Measurements from ENCODE around the gene TSPAN18. TPM values are rescaled to one million over a fixed set of nuclear protein-coding genes. Genes with fewer than 3 reads are reported as not detected.
A peak's percentile ranks its signal among the peaks of the same experiment; 100 is the strongest.

The TSPAN18 gene
- total RNA-seq, 2 experiments from 2014 or later = 38.7 to 42.3 TPM

DNA sequence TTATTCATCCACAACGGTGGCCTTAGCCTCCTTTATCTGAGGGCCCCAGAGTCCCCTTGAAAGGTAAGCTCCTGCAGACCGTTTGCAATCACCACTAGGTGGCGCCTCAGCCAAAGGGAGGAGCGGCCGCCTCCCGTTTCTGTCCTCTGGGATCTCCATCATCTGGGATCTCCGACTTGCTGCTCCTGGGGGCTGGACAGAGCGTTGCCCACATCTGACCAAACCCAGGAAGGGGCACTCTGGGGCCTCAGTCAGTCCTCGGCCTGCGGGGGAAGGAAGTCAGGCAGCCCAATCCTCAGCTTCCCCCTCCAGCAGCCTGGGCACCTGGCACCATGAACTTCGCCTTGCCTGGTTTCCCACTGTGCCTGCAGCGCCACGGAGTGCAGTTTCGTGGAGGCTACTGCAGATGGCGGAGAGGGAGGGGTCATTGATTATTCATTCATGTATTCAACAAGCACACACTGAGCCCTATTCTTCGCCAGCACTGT is 200.5 kb downstream of the TSPAN18 start:
- POLR2A ChIA-PET = no interaction called here
- CTCF ChIA-PET = interaction anchor here (0.7 to 7.5 kb wide), 26 partner anchors 10 to 370 kb away, joined by 3 to 144 read pairs (median 4); no protein-coding TSS in a partner anchor
- no peak overlapping the region for H3K27ac Mint-ChIP-seq
- no peaks in the 10 kb centered on the region for H3K27me3 Mint-ChIP-seq
- no peaks in the 10 kb centered on the region for H3K36me3 Mint-ChIP-seq (ENCODE audit: low read depth)
- H3K9me3 Mint-ChIP-seq = no peaks in the 10 kb centered on the region
- peak; percentile 58 for DNase-seq
- H3K4me3 Mint-ChIP-seq = no peak overlapping the region
- H3K4me1 Mint-ChIP-seq = no peaks in the 10 kb centered on the region

DNA sequence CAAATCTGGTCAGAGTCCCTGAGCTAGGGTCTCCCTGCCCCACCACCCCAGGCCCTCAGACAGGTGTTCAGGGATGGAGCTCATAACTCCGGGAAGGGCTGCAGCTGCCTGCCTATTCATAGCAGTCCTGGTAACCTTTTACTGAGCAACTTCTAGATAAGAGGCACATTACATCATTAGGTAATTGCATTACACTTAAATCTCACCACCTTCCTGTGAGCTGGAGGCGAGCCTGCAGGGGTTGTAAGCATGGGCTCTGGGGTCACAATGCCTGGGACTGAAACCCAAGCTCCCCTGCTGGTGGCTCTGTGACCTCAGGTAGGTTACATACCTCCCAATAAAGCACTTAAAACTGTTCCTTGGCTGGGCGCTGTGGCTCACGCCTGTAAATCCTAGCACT is 201.4 kb downstream of the TSPAN18 start:
- Mint-ChIP-seq H3K9me3 (no peaks in the 10 kb centered on the region), H3K4me1 (no peaks in the 10 kb centered on the region), H3K27me3 (no peaks in the 10 kb centered on the region), H3K27ac (no peak overlapping the region), H3K36me3 (ENCODE audit: low read depth) (no peaks in the 10 kb centered on the region), H3K4me3 (no peak overlapping the region)
- POLR2A ChIA-PET = interaction anchor here (1.3 kb wide), 1 partner anchor 173 kb away, joined by 3 read pairs; no protein-coding TSS in a partner anchor
- CTCF ChIA-PET = interaction anchor here (0.9 to 7.5 kb wide), 11 partner anchors 8 to 844 kb away, joined by 3 to 144 read pairs (median 3); no protein-coding TSS in a partner anchor
- DNase-seq = no peak

DNA sequence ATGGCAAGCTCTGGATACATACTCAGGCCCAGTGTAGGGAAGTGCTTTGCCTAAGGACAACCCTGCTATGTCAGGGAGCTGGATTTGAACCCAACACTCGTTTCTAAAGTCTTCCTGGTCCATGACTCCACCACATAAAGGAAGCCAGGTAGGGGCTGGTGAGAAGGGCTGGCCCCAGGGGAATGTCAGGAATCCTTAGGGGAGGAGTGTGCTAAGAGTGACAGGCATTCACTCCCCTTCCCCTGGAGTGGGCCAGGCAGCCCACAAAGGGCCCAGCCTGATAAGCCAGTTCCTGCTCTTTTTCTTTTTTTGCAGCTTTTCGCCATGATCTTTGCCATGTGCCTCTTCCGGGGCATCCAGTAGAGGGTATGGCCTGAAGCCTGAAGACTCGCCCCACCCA is 202.1 kb downstream of the TSPAN18 start:
- ChIA-PET CTCF (interaction anchor here (0.9 to 7.5 kb wide), 11 partner anchors 8 to 843 kb away, joined by 3 to 144 read pairs (median 3); no protein-coding TSS in a partner anchor), POLR2A (interaction anchor here (1.3 kb wide), 1 partner anchor 172 kb away, joined by 3 read pairs; no protein-coding TSS in a partner anchor)
- Mint-ChIP-seq H3K27me3 (no peaks in the 10 kb centered on the region), H3K4me3 (no peak overlapping the region), H3K9me3 (no peaks in the 10 kb centered on the region), H3K36me3 (ENCODE audit: low read depth) (no peaks in the 10 kb centered on the region), H3K4me1 (no peaks in the 10 kb centered on the region), H3K27ac (no peak overlapping the region)
- DNase-seq = no peak

DNA sequence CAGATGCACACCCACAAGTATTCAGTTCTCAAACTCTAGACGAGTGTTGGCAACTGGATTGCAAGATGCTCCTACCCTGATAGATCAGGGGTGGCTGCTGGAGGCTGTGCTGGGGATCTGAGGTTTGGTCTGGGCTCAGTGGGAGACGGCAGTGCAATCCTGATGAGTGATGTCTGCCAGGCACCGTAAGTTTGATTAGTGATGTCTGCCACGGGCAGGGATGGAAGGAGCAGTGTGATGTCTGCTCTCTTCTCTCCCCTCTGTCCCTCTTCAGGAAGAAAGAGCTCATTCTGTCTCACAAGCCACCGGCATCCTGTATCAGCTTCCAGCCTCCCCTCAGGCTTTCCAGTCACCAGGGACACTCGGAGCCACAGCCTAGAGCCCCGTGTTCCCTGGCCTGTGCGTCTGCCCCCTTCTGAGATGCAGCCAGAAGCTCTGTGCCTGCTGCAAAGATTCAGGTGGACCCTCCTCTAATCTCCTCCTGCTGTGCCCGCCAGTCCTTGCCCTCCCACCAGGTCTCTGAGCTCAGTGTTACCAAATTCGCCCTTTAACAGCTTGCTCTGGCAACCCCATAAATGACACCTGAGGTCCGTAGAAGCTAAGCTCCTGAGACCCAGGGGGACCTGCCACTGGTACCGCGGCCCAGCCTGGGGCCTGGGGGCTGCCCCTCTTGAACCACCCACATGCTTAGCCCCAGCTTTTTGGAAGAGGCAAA is 204.0 kb downstream of the TSPAN18 start:
- DNase-seq = no peak
- Mint-ChIP-seq H3K36me3 (ENCODE audit: low read depth) (no peaks in the 10 kb centered on the region), H3K27me3 (peaks cover 2% of the 10 kb centered on the region), H3K4me1 (no peaks in the 10 kb centered on the region), H3K27ac (no peak overlapping the region), H3K9me3 (no peaks in the 10 kb centered on the region), H3K4me3 (no peak overlapping the region)
- ChIA-PET CTCF (interaction anchor here (1.0 to 7.5 kb wide), 5 partner anchors 9 to 392 kb away, joined by 3 to 144 read pairs (median 5); no protein-coding TSS in a partner anchor), POLR2A (no interaction called here)

- no peak for DNase-seq
- no peaks in the 10 kb centered on the region for H3K4me1 Mint-ChIP-seq
- H3K27me3 Mint-ChIP-seq = peaks cover 2% of the 10 kb centered on the region
- no peaks in the 10 kb centered on the region for H3K36me3 Mint-ChIP-seq (ENCODE audit: low read depth)
- no peak overlapping the region for H3K4me3 Mint-ChIP-seq
- H3K9me3 Mint-ChIP-seq = no peaks in the 10 kb centered on the region
- H3K27ac Mint-ChIP-seq = no peak overlapping the region
- ChIA-PET POLR2A (no interaction called here), CTCF (interaction anchor here (1.0 to 7.5 kb wide), 6 partner anchors 9 to 392 kb away, joined by 3 to 144 read pairs (median 4); no protein-coding TSS in a partner anchor)
Observed at GRCh38 chr11:44931466-44931865, 204.7 kb downstream of the TSPAN18 start.

GRCh38 chr11:44934110-44934509 is 207.3 kb downstream of the TSPAN18 start:
- ChIA-PET CTCF (interaction anchor here (0.9 to 6.0 kb wide), 2 partner anchors 146 to 170 kb away, joined by 3 to 315 read pairs; no protein-coding TSS in a partner anchor), POLR2A (interaction anchor here (0.6 kb wide), 1 partner anchor 199 kb away, joined by 3 read pairs; no protein-coding TSS in a partner anchor)
- DNase-seq = no peak

GRCh38 chr11:44934735-44935250 is 208.0 kb downstream of the TSPAN18 start:
- no peaks in the 10 kb centered on the region for H3K4me1 Mint-ChIP-seq

More at GRCh38 chr11:44934110-44934509, 207.3 kb downstream of the TSPAN18 start:
- H3K4me3 Mint-ChIP-seq = no peak overlapping the region
- no peaks in the 10 kb centered on the region for H3K36me3 Mint-ChIP-seq (ENCODE audit: low read depth)
- no peaks in the 10 kb centered on the region for H3K4me1 Mint-ChIP-seq
- peaks cover 2% of the 10 kb centered on the region for H3K27me3 Mint-ChIP-seq
- H3K27ac Mint-ChIP-seq = no peak overlapping the region
- H3K9me3 Mint-ChIP-seq = no peaks in the 10 kb centered on the region

GRCh38 chr11:44936525-44936924 is 209.8 kb downstream of the TSPAN18 start:
- Mint-ChIP-seq H3K27ac (no peak overlapping the region), H3K36me3 (ENCODE audit: low read depth) (no peaks in the 10 kb centered on the region), H3K4me1 (no peaks in the 10 kb centered on the region), H3K27me3 (peaks cover 2% of the 10 kb centered on the region), H3K4me3 (no peak overlapping the region), H3K9me3 (no peaks in the 10 kb centered on the region)
- POLR2A ChIA-PET = interaction anchor here (1.2 to 1.7 kb wide), 3 partner anchors 167 to 171 kb away, joined by 4 to 12 read pairs (median 7); no protein-coding TSS in a partner anchor
- CTCF ChIA-PET = interaction anchor here (0.5 to 6.0 kb wide), 42 partner anchors 9 to 602 kb away, joined by 3 to 315 read pairs (median 4); no protein-coding TSS in a partner anchor
- peak; percentile 84 for DNase-seq

More at GRCh38 chr11:44934735-44935250, 208.0 kb downstream of the TSPAN18 start:
- Mint-ChIP-seq H3K4me3 (no peak overlapping the region), H3K27me3 (peaks cover 2% of the 10 kb centered on the region), H3K27ac (no peak overlapping the region), H3K9me3 (no peaks in the 10 kb centered on the region), H3K36me3 (ENCODE audit: low read depth) (no peaks in the 10 kb centered on the region)
- DNase-seq = no peak
- ChIA-PET POLR2A (interaction anchor here (0.6 kb wide), 1 partner anchor 198 kb away, joined by 3 read pairs; no protein-coding TSS in a partner anchor), CTCF (interaction anchor here (6.0 kb wide), 1 partner anchor 169 kb away, joined by 315 read pairs; no protein-coding TSS in a partner anchor)

DNA sequence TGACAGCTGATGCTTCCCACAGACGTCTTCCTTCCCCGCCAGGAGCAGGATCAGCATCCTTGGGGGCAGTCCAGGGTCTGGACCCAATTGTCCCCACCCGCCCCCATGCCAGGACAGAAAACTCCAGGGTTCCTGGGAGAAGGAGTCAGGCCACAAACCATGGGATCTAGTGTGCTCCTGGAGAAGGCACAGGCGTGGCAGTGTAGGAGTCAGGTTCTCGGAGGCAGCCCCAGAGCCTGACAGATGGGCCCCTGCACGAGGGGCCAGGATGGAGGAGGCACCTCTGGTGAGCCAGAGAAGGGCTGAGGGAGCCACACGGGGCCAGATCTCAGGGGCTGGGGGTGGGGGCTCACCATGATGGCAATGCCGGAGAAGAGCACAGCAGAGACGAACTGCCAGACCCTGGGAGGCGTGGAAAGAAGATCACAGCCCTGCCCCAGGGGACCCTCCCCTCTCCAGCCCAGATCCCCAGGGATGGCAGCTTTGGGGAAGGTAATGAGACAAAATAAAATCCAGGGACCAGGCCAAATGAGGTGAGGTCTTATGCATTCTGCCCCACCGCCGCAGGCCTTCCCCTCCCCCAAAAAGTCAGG is 210.3 kb downstream of the TSPAN18 start:
- CTCF ChIA-PET = interaction anchor here (0.5 to 6.0 kb wide), 36 partner anchors 9 to 603 kb away, joined by 3 to 315 read pairs (median 4); no protein-coding TSS in a partner anchor
- peaks cover 2% of the 10 kb centered on the region for H3K27me3 Mint-ChIP-seq
- no peak for DNase-seq
- H3K27ac Mint-ChIP-seq = no peak overlapping the region
- H3K9me3 Mint-ChIP-seq = no peaks in the 10 kb centered on the region
- no peaks in the 10 kb centered on the region for H3K36me3 Mint-ChIP-seq (ENCODE audit: low read depth)
- no peak overlapping the region for H3K4me3 Mint-ChIP-seq
- POLR2A ChIA-PET = interaction anchor here (1.2 to 1.7 kb wide), 2 partner anchors 167 to 169 kb away, joined by 7 to 12 read pairs; no protein-coding TSS in a partner anchor
- H3K4me1 Mint-ChIP-seq = no peaks in the 10 kb centered on the region

GRCh38 chr11:44938066-44938691 is 211.4 kb downstream of the TSPAN18 start:
- no peaks in the 10 kb centered on the region for H3K4me1 Mint-ChIP-seq
- H3K9me3 Mint-ChIP-seq = no peaks in the 10 kb centered on the region
- no peak for DNase-seq
- no peak overlapping the region for H3K4me3 Mint-ChIP-seq
- ChIA-PET CTCF (interaction anchor here (0.7 to 6.0 kb wide), 4 partner anchors 9 to 166 kb away, joined by 3 to 315 read pairs (median 30); no protein-coding TSS in a partner anchor), POLR2A (no interaction called here)
- H3K36me3 Mint-ChIP-seq (ENCODE audit: low read depth) = no peaks in the 10 kb centered on the region
- H3K27ac Mint-ChIP-seq = no peak overlapping the region
- H3K27me3 Mint-ChIP-seq = peaks cover 2% of the 10 kb centered on the region

DNA sequence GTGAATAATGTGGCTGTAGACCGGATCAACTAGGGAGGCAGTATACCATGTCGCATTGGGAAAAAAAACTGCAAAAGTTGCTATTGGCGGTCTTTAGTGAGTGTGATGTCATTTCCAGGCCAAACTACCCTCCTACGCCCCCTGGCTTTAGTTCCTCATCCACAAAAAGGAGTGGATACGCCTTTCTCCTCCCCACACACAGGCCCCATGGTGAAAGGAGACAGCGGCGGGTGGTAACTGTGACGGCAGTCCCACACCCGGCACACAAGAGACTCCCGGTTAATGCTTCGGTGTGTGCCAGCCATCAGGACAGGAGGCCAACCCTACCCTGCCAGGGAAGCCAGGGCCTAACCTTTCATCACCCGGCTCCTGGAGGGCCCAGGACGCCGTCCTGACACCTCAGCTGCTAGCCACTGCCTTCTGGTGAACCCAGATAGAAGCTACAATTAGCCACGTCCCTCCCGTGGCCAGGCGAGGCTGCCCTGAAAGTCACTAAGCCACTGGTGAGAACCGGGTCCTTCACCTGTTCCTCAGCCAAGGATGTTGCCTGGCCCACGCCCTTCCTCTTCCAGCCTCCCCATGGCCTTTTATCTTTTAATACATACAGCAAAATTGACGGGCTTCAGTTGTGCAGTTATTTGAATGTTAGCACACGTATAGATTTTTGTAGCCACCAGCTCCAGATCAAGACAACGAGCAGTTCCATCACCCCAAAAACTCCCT is 213.1 kb downstream of the TSPAN18 start:
- ChIA-PET CTCF (interaction anchor here (0.9 to 2.5 kb wide), 3 partner anchors 11 to 171 kb away, joined by 4 to 27 read pairs (median 21); no protein-coding TSS in a partner anchor), POLR2A (no interaction called here)
- Mint-ChIP-seq H3K4me1 (no peaks in the 10 kb centered on the region), H3K4me3 (no peak overlapping the region), H3K9me3 (no peaks in the 10 kb centered on the region), H3K36me3 (ENCODE audit: low read depth) (no peaks in the 10 kb centered on the region), H3K27ac (no peak overlapping the region), H3K27me3 (no peaks in the 10 kb centered on the region)
- DNase-seq = no peak

Data from activated CD4-positive, alpha-beta memory T cell treated with anti-CD3 and anti-CD28 coated beads, Interleukin-2, amount 10 ng/mL, durations not matched to agents 7 days and 5 days (primary cell).